HL-60/S4 treated with phorbol 12-myristate 13-acetate at 8.2 ng/mL for 4 days and 3 days (cell line): ENCODE results near the gene HSDL2.
"Not testable (repeated sequence)": the region's sequence is repeated elsewhere in the genome, so short reads cannot be mapped to it uniquely, and the experiment has no call there.

Experiments
- in situ Hi-C: fragments of 300-500 bp; cut with MboI; formaldehyde crosslinking; loops from 2 replicates; pipeline ENCODE4 v1.15.0; 2022; ENCODE audit warnings: low sequenced_read_pairs

Gene HSDL2

DNA sequence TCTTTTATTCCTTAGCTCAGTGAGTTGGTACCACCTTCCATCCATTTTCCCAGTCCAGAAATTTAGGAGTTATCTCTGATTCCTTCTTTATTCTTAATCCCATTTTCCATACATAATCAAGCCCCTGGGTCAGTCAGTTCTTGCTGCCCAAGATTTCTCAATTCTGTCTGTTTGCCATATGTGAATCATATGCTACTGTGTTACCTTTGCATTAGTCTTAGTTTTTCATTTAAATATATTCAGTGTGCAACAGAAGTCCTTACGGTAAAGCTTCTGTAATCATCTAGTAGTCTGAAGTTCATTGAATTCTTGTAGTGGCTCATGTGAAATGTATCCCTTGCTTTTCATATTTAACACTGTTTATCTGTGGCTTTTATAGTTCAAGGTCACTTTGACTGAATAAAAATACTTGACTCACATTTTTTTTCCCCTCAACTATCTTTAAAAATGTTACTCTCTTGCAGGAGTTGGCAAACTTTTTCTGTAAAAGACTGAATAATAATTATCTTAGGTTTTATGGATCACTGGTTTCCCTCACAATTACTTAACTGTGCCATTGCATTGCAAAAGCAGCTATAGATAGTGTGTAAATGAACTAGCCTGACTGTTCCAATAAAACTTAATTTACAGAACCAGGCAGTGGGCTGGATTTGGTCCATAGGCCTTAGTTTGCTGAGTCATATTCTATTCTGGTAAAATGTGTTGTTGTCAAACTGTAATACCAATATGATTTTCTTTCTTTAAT is 113.7 kb downstream of the HSDL2 start:
- in situ Hi-C loops, result no loop called here

DNA sequence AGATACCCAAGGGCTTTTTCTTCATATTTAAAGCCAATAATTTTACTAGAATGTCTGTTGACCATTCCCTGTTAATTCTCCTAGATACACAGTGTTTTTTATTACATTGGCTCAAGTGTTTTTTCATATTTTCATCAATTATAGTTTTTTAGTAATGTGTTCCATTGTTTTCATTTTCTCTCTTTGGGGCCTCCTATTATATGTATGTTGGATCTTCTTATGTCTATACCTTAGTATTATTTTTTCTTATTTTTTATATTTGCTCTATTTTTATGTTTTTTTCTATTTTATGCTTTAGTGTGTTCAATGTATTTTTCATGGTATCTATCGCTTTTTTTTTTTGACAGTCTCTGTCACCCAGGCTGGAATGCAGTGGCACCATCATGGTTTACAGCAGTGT is 114.2 kb downstream of the HSDL2 start:
- in situ Hi-C loops, result no loop called here

DNA sequence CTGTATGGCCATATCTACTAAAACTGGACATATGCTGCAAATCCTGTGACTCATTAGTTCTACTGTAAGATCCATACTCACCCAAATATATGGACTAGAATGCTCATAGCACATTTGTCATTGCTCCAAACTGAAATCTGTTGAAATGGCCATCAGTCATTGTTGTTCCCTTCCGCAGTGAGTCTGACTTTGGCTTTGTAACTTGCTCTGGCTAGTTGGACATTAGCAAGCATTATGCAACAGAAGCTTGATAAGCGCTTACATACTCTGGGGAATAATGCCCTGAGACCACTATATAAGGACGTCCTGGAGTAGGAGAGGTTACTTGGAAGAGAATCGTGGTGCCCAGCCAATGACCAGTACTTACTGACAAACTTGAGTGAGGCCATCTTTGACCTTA is 115.7 kb downstream of the HSDL2 start:
- in situ Hi-C loops, result no loop called here

DNA sequence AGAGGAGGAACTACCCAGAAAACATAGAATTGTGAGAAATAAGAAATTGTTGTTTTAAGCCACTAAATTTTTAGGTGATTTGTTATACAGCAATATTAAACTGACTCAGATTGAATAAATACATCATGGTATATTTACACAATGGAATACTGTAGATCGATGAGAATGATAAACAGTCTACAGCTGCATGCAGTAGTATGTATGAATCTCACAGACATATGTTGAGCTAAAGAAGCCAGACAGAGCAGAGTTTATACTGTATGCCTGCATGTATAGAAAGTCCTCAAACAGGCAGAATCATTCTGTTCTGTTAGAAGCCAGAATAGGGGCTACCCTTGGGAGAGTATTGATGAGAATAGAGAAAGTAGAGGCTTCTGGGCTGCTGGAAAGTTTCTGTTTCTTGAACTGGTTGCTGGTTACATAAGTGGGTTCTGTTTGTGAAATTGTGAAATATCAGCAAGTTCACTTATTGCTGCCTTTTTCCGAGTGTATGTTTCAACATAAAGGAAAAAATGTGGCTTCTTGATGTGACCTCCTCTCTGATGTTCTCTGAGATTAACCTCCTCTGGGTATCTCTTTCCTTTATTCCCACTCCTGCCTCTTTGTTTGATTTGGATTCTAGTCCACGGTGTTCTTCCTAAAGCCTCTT is 116.3 kb downstream of the HSDL2 start:
- in situ Hi-C loops, result no loop called here

DNA sequence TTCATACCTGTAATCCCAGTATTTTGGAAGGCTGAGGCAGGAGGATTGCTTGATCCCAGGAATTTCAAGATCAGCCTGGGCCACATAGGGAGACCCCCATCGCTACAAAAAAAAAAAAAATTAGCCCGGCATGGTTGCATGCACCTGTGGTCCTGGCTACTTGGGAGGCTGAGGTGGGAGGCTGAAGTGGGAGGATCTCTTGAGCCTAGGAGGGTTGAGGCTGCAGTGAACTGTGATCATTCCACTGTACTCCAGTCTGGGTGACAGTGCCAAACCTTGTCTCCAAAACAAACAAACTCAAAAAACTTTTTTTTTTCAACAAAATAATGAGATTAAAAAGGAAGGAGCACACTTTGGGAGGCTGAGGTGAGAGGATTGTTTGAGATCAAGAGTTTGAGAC is 120.9 kb downstream of the HSDL2 start:
- in situ Hi-C loops, result no loop called here

DNA sequence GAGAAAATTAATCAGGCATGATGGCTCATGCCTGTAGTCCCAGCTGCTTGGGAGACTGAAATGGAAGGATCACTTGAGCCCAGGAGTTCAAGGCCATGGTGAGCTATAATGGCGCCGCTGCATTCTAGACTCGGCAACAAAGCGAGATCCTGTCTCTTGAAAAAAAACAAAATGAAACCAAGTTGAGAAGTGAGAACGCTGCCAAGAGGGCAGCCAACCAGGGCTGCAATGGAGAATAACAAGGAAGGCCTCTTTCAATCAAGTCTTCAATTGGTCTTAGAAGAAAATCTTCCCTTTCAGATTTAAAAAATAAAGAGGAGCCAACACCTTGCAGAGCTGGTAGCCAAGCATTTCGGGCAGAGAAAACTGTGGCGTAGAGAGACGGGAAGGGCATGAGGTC is 121.4 kb downstream of the HSDL2 start:
- in situ Hi-C loops, result no loop called here

DNA sequence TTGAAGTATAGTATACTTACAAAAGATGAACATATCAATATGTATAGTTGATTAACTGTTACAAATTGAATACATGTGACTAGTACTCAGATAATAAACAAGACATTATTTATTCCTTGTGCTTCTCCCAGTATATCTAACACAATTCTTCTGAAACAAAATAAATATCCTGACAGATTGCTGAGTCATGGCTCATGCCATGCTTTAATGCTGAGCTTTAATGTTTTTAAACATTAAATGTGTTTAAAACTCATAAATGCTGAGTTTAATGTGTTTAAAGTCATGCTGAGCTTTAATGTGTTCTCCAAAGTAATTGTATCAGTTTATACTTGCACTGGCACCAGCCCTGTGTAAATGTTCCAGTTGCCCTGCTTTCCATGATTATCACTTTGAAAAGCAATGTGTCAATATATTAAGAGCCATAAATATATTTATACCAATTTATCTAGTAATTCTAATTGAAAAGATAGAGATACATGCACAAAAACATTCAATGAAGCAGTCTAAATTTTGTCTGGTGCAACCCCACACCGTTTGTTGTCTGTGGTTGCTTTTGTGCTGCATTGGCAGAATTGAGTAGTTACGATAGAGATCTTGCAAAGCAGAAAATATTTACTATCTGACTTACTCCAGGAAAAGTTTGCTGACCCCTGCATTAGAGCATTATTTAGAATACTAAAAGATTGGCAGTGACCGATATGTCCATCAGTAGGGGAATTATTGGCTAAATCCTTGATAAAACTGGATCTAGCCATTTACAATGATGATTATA is 122.5 kb downstream of the HSDL2 start:
- in situ Hi-C loops, result no loop called here

DNA sequence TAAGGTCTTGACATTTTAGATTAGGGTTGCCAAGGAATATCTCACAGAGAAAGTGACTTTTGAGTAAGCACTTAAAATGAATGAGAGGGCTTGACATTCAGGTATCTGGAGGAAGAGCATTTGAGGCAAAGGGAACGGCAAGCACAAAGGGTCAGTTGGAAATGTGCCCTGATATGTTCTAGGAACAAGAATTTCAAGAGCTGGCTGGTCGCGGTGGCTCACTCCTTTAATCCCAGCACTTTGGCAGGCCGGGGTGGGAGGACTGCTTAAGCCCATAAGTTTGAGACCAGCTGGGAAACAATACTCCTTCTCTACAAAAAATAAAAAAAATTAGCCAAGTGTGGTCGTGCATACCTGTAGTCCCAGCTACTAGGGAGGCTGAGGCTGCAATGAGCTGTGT is 123.3 kb downstream of the HSDL2 start:
- in situ Hi-C loops, result no loop called here

DNA sequence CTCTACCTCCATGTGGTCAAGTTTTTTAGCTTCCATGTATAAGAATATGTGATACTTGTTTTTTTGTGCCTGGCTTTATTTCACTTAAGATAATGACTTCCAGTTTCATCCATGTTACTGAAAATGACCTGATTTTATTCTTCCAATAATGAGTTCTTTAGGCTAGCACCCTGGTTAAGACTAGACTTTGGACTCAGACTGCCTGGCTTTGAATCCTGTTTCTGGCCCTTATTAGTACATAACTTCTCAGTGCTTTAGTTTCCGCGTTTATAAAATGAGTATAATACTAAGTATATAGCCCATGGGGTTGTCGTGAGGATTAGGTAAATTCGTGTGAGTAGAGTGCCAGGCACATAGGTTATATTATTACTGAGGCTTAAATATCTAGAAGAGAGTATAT is 125.2 kb downstream of the HSDL2 start:
- in situ Hi-C loops, result no loop called here

DNA sequence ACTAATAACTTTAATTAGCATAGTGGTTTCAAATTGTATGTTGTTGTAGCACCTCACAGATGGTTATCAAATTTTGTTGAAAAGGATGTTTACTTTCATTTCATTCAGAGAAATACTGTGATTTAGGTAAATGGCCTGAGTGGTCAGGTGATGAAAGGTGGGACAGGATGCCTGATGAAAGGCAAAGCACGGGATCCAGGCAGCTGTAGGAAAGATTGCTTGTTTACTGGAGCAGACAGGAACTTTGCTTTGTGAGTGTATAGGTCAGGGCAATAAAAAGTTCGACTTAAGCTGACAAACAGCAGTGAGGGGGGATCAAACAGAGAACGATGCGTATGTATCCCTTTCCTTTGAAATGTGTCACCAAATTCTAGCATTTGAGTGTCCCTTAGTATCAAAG is 125.7 kb downstream of the HSDL2 start:
- in situ Hi-C loops, result no loop called here

DNA sequence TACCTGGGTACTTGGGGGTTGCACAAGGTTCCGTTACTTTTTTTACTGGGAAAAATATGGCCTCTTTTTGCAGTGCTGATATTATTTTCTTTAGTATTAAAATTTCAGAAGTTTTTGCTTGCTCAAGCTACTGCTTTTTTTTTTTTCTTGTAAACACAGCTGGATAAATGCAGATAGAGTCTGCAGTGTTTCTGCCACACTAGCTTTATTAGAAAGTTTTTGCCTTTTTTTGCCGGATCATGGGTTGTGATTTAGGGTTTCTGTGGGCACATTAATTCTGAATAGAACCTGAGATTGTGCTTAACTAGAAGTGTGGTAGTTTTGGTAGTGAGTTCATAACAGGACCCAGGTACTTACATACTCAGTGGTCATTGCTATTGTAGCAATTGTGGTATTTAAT is 126.7 kb downstream of the HSDL2 start:
- in situ Hi-C loops, result no loop called here

DNA sequence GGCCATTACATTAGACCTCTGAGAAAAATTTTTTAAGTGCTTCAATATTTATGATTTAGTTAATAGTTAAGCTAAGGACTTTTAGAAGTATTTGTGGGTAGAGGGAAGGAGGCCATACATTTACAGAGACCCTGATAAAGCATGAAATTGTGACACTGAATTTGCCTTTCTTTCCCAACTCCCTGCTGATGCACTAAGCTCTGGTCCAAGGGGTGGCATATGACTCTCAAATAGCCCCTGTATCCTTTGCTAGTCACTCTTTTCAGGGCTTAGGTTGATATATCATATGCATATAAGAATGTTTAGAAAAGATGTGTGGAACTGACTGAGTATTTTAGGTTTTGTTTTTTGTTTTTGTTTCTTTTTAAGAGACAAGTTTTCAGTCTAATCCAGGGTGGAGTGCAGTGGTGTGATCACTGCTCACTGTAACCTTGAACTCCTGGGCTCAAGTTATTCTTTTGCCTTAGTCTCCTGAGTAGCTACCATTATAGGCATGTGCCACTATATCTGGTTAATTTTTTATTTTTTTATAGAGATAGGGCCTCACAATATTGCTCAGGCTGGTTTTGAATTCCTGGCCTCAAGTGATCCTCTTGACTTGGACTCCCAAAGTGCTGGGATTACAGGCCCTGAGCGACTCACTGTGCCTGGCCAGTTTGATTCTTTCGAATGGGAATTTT is 127.2 kb downstream of the HSDL2 start:
- in situ Hi-C loops, result no loop called here

DNA sequence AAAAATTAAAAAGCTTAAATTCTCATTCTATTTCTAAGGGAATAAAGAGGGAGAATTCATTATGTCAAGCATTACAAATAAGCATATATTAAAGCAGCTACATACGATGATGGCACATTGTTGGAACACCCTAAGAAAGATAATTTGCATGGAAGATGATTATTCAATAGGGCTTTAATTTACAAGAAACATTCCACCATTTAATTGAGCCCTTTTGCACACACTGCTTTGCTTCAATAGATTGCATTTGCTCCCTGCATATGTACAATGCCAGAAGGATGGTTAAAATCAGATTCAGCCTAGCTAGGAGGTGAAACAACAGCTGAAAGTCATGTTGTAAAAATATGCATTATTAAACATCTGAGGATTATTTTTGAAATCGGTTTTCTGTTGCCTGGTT is 128.5 kb downstream of the HSDL2 start:
- in situ Hi-C loops, result no loop called here

DNA sequence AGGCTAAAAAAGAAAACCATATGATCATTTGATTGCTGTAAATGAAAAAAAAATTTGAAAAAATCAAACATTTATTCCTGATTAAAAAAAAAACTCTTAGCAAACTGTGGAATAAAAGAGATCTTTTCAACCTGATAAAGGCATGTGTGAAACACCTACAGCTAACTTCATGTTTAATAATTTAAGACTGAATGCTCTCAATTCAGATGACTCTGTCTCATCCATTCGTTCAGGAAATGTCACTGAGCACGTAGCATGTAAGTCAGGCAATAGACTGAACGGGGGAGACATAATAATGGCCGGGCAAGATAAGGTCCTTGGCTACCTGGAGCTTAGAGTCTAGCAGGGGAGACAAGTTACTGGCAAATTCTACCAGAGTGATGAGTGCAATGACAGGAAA is 132.5 kb downstream of the HSDL2 start:
- in situ Hi-C loops, result not testable (repeated sequence)

DNA sequence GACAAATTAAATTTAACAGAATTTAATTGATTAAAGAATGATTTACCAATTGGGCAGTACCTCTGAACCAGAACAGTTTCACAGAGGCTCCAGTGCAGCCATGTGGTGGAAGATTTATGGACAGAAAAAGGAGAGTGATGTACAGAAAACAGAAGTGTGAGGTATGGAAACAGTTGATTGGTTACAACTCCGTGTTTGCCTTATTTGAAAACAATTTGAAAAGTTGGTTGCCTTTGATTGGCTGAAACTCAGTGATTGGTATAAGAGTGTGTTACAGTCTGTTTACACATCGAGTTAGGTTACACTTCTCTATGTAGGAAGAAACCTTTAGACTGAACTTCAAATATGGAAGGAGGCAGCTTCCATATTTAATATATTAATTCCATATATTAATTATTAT is 136.9 kb downstream of the HSDL2 start:
- in situ Hi-C loops, result no loop called here

DNA sequence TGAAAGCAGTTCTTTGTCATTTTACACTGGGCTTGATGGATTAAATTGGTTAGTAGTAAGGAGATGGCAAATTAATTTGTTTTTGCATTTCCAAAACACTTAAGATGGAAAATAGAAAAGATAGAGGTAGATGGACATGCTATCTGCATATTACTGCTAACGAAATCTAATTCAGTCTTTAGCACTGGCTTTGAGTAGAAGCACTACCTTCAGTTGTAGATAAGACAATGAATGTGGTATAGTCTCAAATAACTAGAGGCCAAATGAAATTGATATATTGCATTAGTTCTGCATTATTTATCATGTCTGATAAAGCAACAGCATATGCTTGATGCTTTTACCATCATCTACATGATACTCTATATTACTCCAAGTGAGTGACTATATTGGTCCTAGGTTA is 140.2 kb downstream of the HSDL2 start:
- in situ Hi-C loops, result no loop called here

DNA sequence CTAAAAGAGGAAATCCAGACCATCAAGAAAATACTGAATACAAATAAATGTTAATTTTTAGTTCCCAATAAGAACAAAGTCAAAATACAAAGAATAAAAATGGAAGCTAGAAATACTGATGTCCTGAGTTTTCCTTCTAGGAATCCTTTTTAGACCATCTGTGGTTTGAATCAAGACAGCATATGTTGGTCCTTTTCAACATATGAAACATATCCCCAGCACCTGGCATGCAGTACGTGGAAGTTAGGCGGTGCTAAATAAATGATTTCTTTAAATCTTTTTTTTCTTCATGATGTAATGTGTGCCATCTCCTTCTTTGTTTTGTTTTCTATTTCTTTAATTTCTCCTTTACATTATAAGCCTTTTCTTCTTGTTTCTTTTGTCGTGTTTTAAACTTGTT is 140.7 kb downstream of the HSDL2 start:
- in situ Hi-C loops, result no loop called here
